HCT116 (cell line): ENCODE results near the gene PPP3R1.

Experiments
- POLR2AphosphoS5 ChIP-seq: IDR thresholded peaks from 2 replicates; pipeline ENCODE4 v1.6.1; 2011; ENCODE audit warnings: mild to moderate bottlenecking, low read depth, low read length, moderate library complexity
- TF ChIP-seq, protein P1 (sequence below): IDR thresholded peaks from 2 replicates; pipeline ENCODE4 v1.6.1; 2012
- TF ChIP-seq, protein P2 (sequence below), 3 experiments: fragments of 200-600 bp in 1 of 3; sonication (generic) in 1 of 3; IDR thresholded peaks in 2 of 3; conservative IDR thresholded peaks in 1 of 3; 2 replicates each; pipeline ENCODE4 v1.5.1; 2012 to 2017; ENCODE audit warnings: low read depth in 2 of 3, low read length in 2 of 3, antibody characterized with exemption in 1 of 3, borderline replicate concordance in 1 of 3, control low read depth in 1 of 3, mild to moderate bottlenecking in 1 of 3, mixed read lengths in 1 of 3, mixed run types in 1 of 3, moderate library complexity in 1 of 3; ENCODE audit not compliant: insufficient read depth in 1 of 3
- TF ChIP-seq, protein P3 (sequence below): IDR thresholded peaks from 2 replicates; pipeline ENCODE4 v1.6.1; 2011; ENCODE audit warnings: mild to moderate bottlenecking, low read length, moderate library complexity; ENCODE audit not compliant: insufficient replicate concordance; ENCODE audit errors: extremely low read depth

DNA sequence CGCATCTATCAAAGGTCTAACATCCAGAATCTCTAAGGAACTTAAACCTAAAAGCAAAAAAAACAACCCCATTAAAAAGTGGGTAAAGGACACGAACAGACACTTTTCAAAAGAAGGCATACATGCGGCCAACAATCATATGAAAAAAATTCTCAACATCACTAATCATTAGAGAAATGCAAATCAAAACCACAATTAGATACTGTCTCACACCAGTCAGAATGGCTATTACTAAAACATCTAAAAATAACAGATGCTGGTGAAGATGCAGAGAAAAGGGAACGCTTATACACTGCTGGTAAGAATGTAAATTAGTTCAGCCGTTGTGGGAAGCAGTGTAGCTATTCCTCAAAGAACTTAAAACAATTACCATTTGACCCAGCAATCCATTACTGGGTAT is 38.0 kb downstream of the PPP3R1 start:
- TF ChIP-seq, protein P1, sequence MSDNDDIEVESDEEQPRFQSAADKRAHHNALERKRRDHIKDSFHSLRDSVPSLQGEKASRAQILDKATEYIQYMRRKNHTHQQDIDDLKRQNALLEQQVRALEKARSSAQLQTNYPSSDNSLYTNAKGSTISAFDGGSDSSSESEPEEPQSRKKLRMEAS, result no peak
- TF ChIP-seq, protein P2, sequence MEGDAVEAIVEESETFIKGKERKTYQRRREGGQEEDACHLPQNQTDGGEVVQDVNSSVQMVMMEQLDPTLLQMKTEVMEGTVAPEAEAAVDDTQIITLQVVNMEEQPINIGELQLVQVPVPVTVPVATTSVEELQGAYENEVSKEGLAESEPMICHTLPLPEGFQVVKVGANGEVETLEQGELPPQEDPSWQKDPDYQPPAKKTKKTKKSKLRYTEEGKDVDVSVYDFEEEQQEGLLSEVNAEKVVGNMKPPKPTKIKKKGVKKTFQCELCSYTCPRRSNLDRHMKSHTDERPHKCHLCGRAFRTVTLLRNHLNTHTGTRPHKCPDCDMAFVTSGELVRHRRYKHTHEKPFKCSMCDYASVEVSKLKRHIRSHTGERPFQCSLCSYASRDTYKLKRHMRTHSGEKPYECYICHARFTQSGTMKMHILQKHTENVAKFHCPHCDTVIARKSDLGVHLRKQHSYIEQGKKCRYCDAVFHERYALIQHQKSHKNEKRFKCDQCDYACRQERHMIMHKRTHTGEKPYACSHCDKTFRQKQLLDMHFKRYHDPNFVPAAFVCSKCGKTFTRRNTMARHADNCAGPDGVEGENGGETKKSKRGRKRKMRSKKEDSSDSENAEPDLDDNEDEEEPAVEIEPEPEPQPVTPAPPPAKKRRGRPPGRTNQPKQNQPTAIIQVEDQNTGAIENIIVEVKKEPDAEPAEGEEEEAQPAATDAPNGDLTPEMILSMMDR (IDR thresholded peaks at IDR 0.05 in 2 of 3, conservative IDR thresholded peaks at IDR 0.05 in 1 of 3; ENCODE audit: borderline replicate concordance in 1 of 3, insufficient read depth in 1 of 3, low read depth in 2 of 3, low read length in 2 of 3), result no peak
- no peak for TF ChIP-seq POLR2AphosphoS5
- TF ChIP-seq, protein P3, sequence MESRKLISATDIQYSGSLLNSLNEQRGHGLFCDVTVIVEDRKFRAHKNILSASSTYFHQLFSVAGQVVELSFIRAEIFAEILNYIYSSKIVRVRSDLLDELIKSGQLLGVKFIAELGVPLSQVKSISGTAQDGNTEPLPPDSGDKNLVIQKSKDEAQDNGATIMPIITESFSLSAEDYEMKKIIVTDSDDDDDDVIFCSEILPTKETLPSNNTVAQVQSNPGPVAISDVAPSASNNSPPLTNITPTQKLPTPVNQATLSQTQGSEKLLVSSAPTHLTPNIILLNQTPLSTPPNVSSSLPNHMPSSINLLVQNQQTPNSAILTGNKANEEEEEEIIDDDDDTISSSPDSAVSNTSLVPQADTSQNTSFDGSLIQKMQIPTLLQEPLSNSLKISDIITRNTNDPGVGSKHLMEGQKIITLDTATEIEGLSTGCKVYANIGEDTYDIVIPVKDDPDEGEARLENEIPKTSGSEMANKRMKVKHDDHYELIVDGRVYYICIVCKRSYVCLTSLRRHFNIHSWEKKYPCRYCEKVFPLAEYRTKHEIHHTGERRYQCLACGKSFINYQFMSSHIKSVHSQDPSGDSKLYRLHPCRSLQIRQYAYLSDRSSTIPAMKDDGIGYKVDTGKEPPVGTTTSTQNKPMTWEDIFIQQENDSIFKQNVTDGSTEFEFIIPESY, result no peak
